Gastrocnemius medialis (tissue), 4 donors: ENCODE results near the gene SGO1.

ENCODE experiments used
- CTCF ChIP-seq, 5 experiments: fragments of 450-650 bp in 3 of 5; fragments of 200-600 bp in 2 of 5; sonication (generic) in 2 of 5; IDR thresholded peaks in 4 of 5; conservative IDR thresholded peaks in 1 of 5; 1 replicate in 4 of 5; 2 replicates in 1 of 5; pipeline ENCODE4 v1.5.1; 2016 to 2019; ENCODE audit warnings: antibody characterized with exemption in 5 of 5, mild to moderate bottlenecking in 3 of 5, moderate library complexity in 3 of 5
- POLR2A ChIP-seq, 2 donors: fragments of 450-650 bp; IDR thresholded peaks; one replicate each; pipeline ENCODE4 v1.6.1; 2017; ENCODE audit warnings: antibody characterized with exemption in 2 of 2, mild to moderate bottlenecking in 2 of 2, moderate library complexity in 2 of 2

GRCh38 chr3:20190991-20191390 lies 5.0 kb upstream of the SGO1 start:
- TF ChIP-seq CTCF (IDR thresholded peaks at IDR 0.05 in 4 of 5, conservative IDR thresholded peaks at IDR 0.05 in 1 of 5), result no peak
- no peak for TF ChIP-seq POLR2A (IDR thresholded peaks at IDR 0.05)
